HG03460 (cell line): ENCODE measurements around the gene NTN1.
"Not testable (repeated sequence)": the region's sequence is repeated elsewhere in the genome, so short reads cannot be mapped to it uniquely, and the experiment has no call there.

Source experiments
- ATAC-seq: cut with Tn5 transposase; IDR thresholded peaks from one replicate; pipeline ENCODE4 v1.9.1; 2021; ENCODE audit not compliant: unreplicated experiment

Gene NTN1

DNA sequence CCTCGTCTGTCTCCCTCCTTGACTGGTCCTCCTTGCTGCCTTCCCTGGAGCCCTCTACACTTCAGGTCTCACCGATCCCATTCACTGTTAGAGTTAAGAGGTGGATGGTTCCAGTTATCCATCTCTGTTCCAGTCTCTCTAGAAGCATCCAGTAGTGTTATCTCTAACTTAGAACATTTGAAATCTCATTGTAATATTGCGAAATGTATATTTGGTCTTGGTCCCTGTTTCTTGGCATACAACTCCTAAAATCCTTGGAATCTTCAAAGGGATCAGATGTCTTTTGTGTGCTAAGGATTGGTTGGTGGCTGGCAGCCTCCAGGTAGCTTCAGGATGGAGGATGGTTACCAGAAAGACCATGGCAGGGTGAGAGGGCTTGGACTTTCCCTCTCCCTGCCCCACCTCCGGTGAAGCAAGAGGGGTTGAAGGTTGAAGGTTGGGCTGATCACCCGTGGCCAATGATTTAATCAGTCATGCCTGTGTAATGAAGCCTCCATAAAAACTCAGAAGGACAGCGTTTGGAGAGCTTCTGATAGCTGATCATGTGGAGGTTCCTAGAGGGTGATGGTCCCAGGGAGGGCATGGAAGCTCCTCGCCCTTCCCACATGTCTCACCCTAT, 59.1 kb downstream of the NTN1 start:
- no peak for ATAC-seq

DNA sequence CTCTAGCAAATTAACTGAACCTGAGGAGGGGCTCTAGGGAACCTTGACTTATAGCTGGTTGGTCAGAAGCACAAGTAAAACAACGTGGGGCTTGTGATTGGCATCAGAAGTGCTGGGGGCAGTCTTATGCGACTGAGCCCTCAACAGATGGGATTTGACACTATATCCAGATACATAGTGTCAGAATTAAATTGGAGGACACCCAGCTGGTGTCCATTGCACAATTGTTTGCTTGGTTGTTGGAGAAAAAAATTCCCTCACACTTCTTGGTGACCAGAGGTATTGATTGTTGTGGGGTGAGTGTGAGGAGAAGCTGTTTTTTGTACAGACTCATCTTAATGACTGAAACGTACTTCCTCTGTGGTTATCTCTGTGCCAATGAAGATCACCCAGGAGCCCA, 59.7 kb downstream of the NTN1 start:
- ATAC-seq, result no peak

DNA sequence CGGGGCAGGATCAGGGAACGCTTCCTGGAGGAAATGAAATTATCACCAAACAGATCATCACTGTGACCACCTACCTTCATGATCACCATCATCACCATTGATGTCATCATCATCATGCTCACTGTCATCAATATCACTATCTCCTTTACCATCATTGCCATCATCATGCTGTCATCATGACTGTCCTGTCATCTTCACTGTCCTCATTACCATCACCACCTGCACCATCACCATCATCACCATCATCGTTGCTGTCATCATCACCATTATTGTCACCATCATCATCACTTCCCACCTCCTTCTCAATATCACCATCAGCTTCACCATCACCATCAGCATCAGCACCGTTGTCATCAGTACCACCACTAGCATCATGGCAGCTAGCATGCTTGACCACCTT, 65.3 kb downstream of the NTN1 start:
- no peak for ATAC-seq

DNA sequence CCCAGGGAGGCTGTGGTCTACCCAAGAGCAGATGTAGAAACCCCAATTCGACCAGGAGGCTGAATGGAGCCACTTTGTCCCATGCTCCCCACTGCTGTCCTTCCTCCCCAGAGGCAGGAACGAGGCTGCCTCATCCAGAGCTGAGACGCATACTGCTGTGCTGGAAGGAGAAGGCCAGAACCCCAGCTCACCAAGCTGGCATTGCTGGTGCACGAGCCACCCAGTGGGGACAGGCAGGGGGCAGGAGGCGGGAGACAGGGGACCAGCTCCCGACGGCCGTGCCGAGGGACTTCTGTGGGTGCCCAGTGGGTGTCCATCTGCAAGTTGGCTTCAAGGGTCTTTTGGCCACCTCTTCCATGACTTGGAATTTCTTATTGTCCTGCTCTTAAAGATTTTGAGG, 66.6 kb downstream of the NTN1 start:
- no peak for ATAC-seq

DNA sequence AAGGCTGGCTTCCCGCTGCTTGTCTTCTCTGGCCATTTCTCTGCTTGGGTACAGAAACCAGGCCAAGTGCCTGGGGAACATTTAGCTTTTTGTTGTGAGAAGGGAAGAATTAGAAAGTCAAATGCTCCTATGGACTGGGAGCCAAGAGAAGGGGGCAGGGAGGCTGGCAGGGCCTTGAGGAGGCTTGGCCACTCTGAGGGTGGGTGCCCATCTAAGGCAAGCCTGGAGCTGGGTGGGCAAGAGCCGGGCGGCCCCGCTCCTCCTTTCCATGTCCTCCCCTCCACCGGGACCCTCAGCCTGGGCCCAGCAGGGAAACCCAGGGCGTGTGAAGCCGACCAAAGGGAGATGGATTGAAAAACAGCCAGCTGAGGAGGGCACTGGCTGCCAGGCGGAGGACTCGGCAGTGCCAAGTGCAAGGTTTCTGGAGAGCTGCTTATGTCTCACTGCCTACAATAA, 69.4 kb downstream of the NTN1 start:
- no peak for ATAC-seq

DNA sequence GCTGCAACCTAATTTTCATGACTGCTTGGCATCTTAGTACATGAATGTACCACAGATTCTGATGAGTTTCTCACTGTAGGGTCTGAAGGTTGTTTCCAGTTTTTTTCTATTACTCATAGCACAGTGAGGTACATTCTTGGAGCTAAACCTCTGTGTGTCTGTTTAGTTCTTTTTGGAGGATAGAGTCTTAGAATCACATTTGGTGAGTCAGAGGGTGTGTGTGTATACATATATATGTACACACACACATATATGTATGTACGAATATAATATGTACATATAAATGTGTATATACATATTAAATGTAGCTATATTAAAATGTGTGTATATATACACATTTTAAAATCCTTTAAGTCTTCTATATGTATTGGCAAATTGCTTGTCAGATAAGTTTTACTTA, 72.9 kb downstream of the NTN1 start:
- no peak for ATAC-seq

DNA sequence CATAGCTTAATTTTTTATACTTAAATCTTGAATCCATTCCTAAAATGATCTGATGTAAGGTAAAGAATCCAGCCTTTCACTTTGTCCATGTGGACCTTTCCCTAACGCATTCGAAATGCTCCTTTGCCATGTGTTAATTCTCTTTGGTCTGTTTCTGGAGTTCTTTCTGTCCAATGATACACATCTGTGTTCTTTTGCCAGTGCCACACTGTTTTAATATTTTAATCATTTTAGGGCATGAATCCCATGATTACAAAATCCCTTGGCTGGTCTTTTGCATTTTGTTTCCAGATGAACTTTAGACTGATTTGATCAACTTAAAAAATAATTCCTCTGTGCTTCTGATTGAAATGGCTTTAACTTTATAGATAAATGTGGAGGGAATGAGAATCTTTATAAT, 74.1 kb downstream of the NTN1 start:
- ATAC-seq, result no peak

DNA sequence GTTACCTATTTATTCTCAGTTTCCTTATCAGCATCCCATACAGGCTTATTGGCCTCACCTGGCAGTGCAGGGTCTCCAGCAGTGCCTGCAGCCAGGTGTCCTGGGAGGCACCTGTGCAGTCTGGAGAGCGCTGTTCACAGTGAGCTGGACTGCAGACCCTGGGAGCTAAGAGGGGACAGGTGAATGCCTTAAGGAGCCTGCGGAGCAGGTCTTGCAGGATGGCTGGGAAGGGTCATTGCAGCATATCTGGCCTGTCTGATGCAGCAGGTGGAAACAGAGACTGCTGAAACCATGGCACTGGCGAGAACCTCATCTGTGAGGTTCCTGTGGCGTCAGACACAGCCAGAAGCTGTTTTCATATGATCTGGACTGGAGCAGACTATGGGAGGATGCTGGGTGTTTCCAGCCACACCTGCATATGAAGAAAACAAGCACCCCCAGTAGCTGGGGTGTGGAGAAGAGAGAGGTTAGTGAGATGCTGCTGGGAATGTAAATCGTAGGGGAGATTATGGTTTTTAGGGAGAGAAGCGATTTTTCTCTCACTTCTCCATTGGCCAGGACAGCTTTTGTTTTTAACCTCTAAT, 77.0 kb downstream of the NTN1 start:
- ATAC-seq, result no peak

DNA sequence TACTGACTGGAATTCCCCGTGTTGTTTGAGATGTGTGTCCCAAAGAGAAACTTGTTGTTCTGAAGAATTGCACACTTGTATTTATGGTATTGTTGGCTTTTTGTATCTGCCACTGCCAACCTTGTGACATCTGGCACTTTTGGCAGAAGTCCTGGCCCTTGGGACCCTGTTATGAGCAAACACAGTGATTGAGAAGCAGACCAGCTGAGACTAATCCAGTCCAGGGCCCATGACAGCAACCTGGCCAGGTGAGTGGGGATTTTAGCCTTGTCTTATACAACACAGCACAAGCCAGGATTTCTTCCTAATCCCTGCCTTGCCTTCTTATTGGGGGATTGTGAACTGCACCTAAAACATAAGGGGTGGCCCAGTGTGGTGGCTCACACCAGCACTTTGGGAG, 80.0 kb downstream of the NTN1 start:
- no peak for ATAC-seq

DNA sequence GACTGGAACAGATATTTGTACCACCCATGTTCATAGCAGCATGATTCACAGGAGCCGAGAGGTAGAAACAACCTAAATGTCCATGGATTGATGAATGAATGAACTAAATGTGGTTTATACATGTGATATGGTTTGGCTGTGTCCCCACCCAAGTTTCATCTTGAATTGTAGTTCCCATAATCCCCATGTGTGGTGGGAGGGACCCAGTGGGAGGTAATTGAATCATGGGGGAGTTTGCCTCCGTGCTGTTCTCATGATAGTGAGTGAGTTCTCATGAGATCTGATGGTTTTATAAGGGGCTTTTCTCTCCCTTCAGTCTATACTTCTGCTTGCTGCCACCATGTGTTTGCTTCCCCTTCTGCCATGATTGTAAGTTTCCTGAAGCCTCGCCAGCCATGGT, 81.9 kb downstream of the NTN1 start:
- not testable (repeated sequence) for ATAC-seq

DNA sequence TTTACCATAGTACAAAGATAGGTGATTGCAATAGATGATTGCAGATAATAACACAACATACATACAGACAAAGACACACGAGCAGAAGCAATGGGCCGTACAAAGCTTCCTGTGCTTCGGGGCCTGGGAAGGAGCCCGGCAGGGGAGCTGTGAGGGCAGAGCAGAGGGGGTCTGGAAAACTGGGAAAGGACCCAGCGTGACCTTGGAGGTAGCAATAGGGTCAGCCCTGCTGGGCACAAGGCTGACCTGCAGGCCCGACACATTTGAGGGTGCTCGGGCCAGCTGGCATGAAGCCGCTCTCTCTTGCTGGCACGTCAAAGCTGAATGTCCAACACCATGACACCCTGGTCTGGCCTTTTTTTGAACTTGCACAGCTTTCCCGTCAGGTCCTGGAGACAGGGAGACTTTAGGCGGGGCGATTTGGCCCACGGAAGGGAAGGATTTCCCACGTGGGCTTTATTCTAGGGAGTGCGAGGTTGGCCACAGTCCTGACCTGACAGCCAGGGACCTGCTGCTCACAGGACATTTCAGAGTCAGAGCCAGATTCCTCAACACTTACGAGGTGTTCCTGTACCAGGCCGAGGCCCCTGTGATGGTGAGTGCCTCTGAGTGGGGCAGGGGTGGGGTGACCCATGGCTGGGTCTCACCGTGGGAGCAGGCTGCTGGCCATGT, 83.2 kb downstream of the NTN1 start:
- ATAC-seq, result no peak

DNA sequence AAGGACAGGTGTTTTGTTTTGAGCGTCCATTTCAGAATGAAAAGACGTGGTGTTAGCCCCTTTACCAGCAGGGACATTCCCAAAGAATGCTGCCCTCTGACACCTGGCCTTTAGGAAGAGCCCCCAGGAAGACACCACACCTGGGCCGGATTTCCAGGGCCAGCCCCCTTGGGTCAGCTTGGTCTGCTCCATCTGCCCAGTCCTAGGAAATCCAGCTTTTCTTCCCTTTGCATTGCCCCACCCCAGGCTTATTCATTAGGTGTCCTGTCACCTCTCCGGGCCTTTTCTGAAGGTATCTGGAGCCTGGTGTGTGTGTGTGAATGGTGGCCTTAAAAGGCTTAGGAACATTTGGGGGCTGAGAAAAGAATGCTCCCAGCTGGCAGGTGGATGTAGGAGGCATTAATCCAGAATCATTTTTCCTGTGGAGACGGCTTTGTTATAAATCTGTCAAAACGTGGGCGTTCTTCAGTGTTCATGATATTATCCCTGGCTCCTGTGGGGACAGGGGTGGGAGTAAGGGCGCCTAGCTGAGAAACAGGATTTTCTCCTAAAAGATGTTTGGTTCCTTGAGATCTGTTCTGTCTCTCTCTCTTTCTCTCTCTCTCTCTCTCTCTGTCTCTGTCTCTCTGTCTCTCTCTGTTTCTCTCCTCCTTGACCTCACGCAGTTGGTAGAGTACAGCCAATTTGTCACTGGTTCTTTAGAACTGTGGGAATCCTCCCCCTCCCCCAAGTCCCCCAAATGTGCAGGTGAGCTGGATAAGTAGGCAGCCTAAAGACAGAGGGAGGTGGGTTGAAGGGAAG, 84.0 kb downstream of the NTN1 start:
- ATAC-seq, result no peak

DNA sequence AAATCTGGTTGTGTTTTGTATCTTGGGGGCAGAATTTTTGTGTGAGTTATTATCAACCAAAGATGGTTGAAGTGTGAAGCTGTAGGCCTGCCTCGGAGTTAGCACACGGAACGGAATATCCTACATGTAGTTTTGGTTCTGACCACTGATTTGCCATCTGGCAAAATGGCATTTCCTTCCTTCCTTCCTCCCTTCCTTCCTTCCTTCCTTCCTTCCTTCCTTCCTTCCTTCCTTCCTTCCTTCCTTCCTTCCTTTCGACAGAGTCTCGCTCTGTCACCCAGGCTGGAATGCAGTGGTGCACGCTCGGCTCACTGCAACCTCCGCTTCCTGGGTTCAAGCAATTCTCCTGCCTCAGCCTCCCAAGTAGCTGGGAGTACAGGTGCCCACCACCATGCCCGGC, 85.0 kb downstream of the NTN1 start:
- not testable (repeated sequence) for ATAC-seq

DNA sequence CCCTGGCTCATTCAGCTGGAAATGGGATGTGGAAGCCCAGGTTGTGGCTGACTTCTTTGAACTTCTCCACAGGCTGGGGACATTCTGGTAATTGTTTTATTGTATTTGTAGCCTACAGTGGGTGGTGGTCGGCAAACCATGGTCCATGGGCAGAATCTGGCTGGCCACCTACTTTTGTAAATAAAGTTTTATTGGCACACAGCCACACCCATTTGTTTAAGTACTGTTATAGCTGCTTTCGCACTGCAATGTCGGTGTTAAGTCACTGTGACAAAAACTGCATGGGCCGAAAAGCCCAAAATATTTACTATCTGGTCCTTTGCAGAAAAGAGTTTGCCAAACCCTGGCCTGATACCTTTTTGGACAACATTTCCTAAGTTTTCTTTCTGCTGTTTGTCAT, 86.2 kb downstream of the NTN1 start:
- ATAC-seq, result no peak

DNA sequence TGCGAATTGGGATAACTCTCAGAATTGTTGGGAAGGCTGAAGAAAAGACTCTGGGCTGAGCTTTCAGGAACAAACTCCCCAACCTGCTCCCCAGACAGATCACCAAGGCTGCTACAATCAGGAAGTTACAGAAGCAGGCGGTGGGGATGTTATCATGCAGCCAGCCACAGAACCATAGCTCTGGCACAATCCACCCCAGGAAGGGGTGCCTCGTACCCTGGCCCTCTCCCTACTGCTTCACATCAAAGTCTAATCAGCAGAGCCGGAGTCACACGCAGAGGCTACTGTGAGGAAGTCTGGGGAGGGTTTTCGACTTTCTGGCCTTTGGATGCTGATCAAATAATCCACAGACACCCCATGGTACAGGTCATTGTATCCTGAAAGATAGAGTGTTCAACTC, 86.8 kb downstream of the NTN1 start:
- no peak for ATAC-seq

DNA sequence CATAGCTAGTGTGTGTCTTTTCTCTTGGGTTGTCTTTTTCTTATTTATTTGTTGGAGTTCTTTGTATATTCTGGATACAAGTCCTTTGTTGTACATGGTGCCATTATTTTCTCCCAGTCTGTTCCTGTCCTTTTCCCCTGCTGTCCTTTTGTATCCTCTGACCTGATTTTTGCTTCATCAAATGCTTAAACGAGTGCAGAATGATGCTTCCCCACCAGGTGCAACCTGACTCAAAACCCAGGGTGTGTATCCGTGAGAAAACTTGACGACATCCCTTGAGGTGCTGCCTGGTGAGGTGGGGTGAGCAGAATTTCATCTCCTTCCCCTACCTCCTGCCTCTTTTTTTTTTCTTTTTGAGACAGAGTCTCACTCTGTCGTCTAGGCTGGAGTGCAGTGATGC, 88.6 kb downstream of the NTN1 start:
- ATAC-seq, result no peak

DNA sequence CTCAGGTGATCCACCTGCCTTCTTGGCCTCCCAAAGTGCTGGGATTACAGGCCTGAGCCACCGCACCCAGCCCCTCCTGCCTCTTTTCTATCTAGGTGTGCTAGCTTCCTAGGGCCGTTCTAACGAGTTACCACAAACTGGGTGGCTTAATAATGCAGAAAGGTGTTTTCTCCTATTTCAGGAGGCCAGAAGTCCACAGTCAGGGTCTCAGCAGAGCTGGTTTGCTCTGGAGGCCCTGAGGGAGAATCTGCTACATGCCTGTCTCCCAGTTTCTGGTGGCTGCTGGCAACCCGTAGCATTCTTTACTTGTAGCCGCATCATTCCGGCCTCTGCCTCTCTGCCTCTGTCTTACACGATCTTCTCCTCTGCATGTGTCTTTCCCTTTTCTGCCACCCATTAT, 89.2 kb downstream of the NTN1 start:
- ATAC-seq, result no peak

DNA sequence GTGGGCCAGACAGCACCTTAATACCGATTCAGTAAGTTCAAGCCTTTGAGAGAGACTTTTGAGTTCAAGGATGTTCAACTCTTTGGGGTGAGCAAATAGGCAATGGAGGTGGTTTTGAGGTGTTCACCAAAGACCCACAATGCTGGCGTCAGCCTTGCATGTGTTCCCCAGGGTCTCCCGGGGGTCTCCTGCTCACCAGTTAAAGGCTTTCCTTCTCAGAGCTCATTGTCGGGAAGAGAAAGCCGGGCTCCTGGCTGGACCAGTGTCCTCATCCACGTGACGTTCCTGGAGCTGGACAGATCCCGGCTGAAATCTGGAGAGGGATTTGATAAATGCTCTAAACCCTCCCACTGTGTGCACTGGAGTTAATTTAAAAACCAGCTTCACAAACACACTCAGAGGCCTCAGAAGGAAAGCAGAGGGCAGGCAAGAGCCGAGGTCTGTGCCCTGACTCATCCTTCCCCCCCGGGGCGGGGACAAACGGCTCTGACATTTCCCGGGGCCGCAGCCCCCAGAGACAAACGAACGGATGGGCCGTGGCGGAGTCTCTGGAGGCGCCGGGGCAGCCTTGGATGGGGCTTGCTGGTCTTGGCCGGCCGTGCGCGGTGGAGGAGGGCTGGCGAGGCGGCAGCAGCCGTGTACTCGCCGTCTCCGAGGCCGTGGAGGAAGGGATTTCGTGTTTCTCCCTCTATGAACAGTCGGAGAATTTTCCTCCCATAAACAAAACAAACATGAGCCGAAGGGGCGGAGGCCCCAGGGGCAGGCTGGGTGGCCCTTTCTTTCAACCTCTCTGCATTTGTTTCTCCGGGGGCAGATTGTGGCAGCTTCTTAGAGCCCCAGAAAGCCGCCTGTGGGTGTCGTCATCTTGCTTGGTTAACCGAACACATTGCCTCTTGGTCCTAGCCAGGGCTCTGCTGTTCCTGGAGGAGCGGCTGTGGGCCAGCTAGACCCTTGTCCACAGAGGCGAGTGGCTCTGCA, 94.2 kb downstream of the NTN1 start:
- ATAC-seq, result no peak

DNA sequence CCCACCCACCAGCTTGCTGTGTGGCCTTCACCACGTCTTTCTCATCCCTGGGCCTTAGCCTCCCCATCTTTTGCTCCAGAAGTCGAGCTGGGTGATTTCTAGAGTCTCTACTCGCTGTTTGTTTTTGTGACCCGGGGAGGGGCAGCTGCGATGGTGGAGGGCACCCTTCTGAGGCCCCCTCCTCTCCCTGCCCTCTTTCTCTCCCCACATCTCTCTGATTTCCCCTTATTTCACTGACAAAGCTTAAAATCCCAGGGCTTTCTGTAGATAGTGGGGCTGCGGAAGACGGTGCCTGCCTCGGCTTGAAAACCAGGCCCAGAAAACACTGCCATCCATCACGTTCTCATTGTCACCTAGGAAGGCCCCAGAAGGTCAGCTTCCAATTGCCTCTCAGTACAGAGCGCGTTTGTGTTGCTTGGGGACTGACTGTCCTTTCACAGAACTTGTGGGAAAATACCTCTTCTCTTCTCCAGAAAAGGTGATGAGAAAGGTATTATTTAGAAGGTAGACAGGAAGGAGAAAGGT, 95.1 kb downstream of the NTN1 start:
- no peak for ATAC-seq

DNA sequence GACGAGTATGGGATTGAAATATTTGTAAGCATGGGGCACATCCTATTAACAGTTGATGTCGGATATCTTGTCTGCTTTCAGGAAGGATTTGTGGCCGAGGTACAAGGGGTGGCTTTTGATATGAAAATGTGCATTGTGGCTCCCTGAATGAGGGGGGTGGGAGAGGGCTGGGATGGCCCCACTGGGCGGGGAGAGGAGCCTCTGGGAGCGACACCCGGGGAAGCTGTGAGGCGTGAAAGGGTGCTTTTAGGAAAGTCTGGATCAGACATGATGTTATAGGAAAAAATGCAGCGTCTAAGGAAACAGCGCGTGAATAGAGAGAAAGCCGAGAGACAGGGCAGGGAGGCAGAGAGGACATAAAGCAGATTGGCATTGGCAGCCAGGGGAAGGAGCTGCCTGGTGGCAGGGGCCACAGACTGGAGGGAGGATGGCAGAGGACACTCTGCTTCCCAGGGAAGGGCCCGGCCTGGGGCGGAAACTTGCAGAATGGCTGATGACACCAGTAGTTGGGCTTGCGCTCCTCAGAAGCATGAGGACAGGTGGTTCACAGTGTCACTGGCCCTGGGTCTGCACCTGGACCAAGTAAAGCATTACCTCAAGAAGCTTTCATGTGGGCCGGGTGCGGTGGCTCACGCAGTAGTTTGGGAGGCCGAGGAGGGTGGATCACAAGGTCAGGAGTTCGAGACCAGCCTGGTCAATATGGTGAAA, 95.7 kb downstream of the NTN1 start:
- ATAC-seq, result no peak
